Suppressor macrophage treated with lipopolysaccharide for 4 hours (primary cell): ENCODE data around the gene ACVR1.
A peak's percentile ranks its signal among the peaks of the same experiment; 100 is the strongest.
"Not testable (repeated sequence)": the region's sequence is repeated elsewhere in the genome, so short reads cannot be mapped to it uniquely, and the experiment has no call there.

ENCODE experiments used
- DNase-seq: peaks from one replicate; pipeline ENCODE4 v3.0.0-alpha.2; 2020

ACVR1 gene

DNA sequence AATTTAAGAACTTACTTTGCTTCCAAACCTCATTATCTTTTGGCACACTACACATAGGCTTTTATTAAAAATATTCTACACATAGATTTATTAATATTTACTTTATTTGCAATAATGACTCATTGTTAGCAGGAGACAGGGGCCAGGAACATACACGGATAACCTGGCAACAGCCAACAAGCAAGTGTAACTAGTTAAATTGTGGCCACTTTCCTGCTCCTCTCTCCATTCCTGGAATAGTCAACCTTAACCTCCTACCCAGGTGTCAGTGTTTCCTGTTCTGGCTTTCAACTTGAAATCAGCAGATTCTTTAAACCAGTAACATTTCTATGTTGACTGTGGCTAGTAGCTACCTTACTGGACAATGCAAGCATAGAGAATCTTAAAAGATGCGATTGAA, 26.5 kb downstream of the ACVR1 start:
- DNase-seq, result no peak

DNA sequence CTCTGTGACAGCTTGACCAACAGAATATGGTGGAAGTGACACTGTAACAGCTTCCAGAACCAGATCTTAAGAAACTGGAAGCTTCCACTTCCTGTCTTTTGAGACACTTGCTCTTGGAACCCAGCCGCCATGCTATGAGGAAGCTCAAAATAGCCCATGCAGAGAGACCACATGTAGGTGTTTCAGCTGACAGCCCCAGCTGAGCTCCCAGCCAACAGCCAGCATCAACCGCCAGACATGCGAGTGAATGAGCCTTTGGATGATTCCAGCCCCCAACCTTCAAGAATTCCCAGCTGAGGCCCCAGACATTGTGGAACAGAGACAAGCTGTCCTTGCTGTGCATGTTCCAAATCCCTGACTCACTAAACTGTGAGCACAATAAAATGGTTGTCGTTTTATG, 27.9 kb downstream of the ACVR1 start:
- DNase-seq, result no peak

DNA sequence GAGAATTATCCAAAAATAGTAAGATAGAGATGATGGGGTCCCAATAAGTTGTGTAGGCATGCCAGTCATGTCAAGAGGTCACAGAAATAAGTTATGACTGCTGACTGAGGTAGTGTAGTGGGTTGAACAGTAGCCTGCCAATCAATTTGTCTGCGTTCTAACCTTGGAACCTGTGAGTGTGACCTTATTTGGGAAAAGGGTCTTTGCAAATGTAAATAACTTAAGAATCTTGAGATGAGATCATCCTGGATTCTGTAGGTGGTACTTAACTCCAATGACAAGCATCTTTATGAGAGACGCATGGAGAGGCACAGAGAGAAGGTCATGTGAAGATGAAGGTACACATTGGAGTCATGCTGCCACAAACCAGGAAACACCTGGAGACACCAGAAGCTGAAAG, 31.0 kb downstream of the ACVR1 start:
- DNase-seq, result no peak

DNA sequence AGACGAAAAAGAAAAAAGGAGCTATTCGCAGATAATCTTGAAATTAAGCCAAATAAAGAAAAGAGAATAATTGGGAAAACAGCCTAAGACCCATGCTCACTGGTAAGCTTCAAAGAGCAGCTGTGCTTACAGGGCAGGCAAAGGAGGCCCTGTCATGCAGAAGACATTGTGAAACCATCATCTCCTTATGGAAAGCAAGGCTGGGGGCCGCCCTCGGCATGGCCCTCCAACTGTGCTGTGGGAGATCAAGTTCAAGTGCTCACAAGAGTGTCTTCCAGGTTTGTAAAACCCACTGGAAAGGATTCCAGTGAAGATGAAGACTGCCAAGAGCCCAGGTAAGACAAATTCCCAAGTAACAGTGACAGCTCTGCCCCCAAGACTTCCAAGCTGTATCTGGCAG, 32.2 kb downstream of the ACVR1 start:
- no peak for DNase-seq

DNA sequence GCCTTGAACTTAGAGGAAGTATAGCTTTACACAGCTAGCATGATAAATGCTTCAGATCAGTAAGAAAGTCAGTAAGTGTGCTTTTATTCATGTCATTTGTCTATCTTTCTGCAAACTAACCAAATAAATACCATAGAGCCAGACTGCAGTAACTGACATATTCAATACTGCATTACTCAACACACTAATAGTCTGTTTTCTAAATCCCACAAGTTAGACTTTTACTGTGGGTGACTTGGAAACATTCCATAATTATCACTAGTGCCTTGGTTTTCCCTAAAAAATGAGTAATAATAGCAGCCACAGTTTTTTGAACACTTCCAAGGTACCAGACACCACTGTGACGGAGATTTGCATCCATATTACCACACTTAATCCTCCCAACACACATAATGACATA, 33.0 kb downstream of the ACVR1 start:
- DNase-seq, result no peak

DNA sequence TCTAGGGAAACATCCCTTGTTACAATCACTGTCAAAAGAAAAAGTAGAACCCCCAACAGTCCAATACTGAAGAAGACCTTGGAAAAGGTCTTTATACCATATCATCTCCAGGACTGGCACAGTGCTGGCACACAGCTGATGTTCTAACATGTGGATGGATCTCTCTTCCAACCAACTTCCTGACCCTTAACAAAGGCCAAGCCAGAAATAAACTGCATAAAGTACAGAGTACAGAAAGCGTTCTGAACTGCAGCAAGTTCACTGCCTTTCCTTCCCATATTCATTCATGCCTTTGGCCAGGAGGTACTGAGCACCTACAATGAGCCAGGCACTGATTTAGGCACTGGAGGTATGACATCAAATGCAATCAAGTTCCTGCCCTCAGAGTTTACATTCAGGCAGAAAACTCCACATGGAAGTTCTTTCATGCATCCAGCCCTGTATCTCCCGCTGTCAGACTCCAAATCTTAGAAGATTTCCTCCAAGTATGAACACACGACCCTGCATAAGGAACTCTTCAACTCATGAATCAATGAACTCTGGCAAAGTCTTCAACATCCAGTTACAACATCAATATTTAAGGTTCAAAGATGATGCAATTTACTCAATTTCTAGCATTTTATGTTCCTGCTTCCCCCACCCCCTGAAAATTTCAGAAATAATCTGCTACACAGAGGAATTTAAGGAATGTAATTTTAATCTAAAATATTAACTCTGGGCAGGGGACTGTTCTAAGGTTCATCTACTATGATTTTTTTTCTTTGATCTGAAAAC, 33.8 kb downstream of the ACVR1 start:
- no peak for DNase-seq

DNA sequence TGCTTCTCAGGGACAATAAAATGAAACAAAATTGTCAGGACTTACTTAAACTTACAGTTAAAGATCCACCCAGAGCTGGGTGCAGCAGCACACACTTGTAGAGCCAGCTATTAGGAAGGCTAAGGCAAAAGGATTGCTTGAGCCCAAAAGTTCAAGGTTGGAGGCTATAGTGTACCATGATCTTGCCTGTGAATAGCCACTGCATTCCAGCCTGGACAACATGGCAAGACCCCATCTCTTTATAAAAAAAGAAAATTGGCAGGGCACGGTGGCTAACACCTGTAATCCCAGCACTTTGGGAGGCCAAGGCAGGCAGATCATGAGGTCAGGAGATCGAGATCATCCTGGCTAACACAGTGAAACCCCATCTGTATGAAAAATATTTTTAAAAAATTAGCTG, 34.6 kb downstream of the ACVR1 start:
- DNase-seq, result no peak

DNA sequence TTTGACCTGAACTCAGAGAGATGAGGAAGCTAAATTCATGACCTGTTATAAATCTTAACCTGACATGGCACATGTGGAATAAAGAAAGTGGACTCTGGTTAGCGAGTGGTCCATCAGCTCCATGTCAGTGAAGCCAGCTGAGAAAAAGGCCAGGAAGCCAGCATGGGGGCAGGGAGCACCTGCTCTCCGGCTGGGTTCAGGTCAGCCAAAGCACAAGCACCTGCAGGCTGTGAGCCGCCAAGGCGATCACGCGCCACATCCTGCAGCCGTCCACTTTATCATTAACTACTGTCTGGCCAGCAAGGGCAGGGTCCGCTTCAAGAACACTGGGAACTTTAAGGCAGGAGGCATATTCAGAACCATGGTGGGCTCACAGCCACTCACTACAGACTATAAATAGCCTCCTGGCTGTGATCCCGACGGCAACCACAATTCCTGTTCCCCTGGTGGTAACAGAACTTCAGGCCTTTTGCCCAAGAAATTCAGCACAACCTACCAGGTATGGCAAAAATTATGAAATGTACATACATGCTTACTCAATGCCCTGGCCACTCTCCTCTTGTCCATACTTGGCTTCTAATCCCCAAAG, 35.5 kb downstream of the ACVR1 start:
- DNase-seq, result no peak

DNA sequence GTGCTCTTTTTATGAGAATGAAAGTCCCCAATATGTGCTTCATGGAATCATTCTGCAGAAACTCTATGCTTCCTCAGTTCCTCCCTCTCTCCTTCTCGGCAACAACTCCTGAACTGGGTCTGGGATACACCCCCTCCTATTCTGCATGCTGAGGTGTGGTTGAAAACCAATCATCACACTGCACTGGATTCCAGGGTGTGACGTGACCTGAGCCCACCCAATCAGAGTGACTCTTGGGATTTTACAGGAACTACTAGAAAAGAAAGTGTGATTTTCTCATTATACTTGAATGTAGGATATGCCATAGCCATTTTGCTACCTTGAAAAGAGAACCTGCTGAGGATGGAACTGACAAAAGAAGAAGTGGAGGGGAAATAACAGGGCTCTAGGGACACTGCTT, 36.3 kb downstream of the ACVR1 start:
- DNase-seq, result no peak

DNA sequence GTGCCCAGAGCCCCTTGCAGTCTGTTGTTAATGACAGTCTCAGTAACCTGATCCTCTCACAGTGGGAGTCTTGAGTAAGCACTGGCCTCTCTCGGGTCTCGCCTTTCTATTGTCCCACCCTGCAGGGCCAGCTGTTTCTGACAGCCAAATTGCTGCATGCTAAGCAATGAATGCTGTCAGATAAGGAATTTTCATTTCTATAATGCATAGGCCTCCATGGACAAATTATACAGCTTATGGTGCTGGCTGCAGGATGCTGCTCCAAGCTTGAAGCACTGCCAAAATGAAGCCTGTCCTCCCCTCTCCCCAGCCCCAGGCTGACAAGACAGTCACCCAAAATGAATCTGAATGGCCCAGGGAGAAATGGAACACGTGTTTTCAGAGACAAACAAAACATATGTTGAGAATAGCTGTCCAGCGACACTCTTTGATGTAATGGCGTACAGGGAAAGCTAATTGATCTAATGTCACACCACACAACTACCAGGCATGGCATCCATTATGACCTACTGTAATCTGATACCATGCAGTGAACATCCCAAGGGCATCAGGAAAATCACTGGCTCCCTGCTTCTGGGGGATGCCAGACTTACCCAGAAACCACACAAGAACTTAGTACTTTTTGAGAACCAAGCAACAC, 36.8 kb downstream of the ACVR1 start:
- no peak for DNase-seq

DNA sequence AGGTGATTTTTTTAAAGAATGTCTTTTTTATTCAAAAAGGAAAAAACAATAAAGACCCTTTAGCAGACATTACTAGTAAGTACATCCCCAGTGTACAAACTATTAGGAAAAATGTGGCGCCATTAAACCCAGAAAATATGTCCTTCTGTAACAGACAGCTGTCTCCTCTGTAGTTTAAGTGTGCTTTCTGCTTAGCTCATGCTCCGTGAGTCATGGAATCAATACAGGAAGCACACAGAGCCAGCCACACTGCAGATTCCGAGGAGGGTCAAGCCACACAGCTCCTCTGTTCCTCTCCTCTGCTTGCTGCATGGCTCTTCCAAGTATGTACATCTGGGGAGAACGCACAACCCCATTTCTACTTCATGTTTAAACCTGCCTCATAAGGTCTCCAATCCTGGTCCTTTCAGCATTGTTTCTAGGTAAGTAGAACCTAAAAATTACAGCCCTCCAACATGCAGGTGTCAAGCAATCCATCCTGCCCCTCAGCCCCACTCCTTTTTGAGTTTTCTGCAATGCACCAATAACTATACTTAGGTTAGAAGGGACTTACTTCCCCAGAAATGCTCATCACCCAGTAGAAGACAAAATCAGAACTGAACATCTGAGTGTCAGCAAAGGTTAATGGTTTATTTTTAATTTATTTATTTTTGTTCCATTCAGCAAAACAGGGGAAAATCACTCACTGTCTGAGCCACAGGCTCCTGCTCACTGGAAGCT, 37.5 kb downstream of the ACVR1 start:
- DNase-seq, result peak; percentile 76

DNA sequence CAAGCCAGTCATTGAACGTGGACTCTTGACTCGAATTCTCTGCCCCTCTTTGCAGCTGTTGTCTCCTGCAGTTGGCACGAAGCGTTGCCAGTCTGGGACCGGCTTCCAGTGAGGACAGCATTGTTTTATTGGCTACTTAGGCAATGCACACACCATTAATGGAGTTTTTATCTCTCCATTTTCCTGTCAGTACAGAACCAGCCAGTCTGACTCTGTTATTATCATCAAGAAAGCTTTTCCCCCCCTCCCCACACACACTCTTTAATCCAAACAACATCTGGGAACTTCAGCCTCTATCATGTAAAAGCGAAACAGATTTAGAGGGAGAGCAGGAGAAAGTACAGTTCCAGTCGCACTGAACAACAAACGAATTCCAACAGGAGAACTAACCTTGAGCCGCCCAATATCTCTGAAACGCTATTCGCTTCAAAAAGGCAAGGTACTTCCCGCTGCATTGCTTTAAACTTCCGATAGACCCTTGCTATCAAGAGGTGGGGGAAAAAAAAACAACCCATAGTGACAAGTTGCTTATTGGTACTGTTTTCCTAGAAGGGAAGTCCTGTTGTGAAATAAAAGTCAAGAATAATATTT, 38.2 kb downstream of the ACVR1 start:
- peak; percentile 25 for DNase-seq

DNA sequence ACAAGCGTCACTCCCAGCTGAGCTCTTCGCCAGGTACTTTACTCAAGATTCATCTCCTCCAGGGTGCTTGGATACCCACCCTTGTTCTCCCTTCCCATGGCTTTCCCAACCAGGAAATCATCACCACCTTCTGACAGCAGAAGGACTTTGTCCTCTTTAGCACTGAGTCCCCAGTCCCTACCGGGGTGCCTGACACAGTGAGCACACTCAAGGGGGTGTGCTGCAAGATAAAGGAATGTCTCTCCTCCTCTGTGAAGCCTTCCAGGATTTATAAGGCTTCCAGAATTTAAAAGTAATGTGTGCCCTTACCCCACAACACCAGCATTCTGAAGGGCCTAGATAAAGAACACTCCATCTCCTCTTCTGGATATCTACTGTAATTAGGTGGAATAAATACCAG, 39.6 kb downstream of the ACVR1 start:
- DNase-seq, result no peak

DNA sequence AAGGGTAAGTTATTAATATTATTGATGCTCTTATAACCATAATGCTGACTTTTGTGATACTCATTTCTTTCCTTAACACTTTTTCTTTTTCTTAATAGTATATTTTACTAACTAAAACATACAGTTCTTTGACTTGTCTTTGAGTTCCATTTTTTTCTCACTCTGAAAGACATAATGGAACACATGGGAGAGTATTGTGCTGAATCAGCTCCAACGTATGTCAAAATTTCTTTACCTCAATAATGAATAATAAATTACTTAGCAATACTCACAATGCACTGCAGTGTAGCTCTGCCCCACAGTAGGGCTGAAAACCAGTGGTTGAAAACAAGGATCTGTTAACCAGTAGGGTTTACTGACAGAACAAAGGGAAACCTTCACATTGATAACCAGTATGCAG, 40.7 kb downstream of the ACVR1 start:
- no peak for DNase-seq

DNA sequence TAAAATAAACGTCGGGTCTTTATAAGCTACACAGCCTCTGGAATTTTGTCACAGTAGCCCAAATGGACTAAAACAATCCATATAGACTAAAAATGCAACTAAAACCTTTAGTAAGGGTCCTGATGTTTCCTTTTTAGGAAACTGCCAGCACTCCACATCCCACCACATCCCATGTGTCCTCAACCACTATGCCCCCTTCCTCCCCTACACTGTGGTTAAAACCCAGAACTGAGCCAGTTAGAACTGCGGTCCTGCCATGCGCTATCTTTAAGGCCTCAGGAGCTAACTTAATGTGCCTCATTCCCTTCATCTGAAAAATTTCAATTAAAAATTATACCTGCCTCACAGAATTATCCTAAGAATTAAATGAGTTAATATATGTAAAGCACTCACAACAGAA, 41.1 kb downstream of the ACVR1 start:
- no peak for DNase-seq

DNA sequence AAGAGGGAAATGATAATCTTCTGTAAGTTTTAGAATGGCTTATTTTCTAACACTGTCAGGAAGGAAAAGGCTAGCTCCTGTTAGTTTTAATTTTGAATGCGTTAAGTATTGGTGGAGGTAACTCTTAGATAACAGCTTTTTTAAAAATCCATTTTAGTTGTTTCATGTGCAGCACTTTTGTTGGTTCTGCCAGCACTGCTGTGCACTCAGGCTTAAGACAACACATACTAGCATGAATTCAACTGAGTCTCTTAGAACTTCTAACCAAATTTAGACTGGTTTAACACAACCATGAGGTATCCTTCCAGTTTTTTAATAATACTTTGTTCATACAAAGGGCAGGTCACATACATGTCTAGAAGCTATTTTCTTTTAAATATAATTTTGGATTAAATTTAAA, 42.4 kb downstream of the ACVR1 start:
- no peak for DNase-seq

DNA sequence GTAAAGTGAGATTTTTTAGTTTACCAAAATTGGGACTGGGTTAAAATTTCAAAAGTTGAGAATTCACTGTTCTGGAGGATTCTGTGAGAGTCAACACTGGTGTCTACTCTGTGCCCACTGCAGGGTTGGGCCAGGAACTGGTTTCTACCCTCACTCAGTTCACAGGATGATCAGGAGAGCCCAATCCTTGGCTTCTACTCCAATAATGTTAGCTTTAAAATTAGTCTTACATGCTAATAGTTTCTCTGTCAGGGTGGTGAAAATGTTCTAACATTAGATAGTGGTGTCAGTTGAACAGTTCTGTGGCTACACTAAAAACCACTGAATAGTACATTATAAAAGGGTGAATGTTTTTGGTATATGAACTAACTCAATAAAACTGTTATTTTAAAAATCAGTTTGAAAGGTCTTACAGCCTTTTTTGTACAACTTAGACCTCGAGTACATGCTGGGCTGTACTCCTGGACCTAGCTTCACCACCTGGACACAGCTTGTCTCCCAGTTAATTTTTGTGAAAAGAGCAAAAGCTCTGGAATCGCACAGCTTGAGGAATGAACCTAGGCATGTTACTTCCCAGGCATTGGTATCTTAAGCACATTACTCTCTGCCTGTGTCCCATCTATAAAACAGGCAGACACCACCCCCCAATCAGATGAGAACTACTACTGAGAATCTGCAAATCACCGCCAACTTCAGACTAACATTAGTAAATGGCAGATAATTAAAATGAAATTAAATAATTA, 44.4 kb downstream of the ACVR1 start:
- DNase-seq, result no peak

DNA sequence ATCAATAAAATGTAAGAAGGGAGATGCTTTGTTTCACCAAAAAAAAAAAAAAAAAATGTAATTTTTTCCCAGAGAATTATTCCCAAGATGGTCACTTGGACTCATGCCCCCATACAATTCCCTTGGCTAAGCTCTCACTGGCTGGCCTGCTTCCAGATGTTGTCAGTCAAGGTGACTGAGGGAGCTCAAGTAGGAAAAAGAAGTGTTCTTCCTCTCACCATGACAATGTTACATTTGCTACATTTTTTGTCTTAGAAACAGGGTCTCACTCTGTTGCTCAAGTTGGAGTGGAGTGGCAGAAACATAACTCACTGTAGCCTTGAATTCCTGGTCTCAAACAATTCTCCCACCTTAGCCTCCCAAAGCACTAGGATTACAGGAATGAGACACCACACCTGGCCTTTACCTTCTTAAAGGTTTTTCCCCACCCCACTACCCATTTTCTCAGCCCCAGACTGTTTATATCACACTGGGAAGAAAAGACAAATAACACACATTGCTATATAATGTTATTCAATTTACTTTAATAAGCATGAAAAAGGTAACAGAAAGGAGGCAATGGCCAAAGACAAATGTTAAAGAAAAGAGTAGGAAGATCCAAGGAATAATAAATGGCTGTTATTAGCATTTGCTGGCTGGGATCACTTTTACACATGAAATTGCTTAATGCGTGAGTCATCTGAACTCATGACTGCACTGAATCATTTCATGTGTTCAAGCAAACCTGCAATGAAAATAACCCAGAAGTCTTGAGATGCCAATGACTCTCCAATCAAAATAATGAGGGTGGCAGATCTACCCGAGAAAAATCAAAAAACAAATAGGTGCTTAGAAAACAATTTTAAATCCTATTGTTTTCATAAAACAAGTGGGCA, 45.2 kb downstream of the ACVR1 start:
- peak; percentile 87 for DNase-seq

DNA sequence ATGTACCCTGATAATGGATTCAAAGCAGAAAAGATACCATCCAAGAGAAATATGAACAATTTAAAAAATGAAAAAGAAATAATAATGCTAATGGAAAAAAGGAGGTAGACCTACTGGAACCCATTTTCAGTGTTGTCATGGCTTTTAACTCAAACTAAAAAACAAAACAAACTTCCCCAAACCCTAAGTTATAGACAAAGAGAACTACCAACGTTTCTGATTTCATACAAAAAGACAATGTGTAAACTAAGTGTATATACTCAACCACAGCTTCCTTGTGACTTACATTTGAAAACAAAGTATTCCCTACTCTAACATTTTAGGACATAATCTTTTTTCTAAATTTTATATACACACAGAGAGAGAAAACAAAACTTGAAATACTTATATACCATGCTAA, 45.9 kb downstream of the ACVR1 start:
- DNase-seq, result peak; percentile 12

DNA sequence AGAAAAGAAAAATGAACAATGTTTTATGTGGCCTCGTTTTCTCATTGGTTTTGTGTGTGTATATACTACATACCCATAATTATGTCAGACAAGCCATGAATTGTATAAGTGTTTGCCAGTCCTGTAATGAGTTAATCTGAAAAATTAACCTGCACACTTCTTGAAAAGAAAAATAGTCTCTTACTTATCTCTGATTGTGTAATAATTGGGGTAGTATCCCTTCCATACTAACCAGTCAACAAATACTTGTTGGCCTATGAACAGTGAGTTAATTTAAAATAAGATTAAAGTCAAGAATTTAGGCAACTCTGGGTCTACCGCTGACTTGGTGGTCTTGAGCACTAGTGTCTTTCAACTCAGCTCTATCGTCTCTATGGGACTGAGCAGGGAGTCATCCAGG, 48.8 kb downstream of the ACVR1 start:
- no peak for DNase-seq

DNA sequence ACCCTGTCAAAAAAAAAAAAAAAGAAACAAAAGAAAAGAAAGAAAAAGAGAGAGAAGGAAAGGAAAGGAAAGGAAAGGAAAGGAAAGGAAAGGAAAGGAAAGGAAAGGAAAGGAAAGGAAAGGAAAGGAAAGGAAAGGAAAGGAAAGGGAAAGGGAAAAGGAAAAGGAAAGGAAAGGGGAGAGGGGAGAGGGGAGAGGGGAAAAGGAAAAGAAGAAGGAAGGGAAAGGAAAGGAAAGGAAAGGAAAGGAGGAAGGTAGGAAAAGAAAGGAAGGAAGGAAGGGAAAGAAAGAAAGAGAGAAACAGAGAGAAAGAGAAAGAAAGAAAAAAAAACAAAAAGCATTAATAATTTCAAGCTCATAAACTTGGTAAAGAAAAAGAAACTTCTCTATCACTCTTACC, 49.5 kb downstream of the ACVR1 start:
- DNase-seq, result not testable (repeated sequence)

DNA sequence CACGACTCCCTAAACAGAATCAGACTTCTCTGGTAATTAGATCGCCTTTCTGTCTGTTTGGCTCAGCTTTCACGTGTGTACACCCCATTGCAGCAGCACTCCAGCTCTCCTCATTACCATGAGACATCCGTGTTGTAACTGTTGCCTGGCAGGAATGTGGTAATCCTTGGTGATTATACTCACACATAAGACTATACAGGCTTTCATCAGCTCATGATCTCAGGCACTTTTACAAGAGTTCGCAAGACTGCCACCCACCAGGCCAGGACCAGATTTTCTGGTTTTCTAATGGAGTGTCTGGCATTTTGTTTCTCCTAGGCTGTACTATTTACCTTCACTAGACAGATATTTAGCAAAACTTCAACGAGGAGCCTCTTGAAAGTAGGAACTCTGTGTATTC, 50.2 kb downstream of the ACVR1 start:
- peak; percentile 77 for DNase-seq
